MM.1S (cell line): ENCODE data around the gene TNRC6C.
"Not testable (repeated sequence)": the region's sequence is repeated elsewhere in the genome, so short reads cannot be mapped to it uniquely, and the experiment has no call there.

ENCODE experiments used
- DNase-seq: peaks from one replicate; pipeline ENCODE4 v3.0.0-alpha.2; 2015
- H2AFZ ChIP-seq: fragments of 300-600 bp; sonication (generic); 2 replicates; pipeline ENCODE4 v1.6.0; 2016; ENCODE audit warnings: antibody characterized with exemption, low read length
- H3F3A ChIP-seq: fragments of 300-600 bp; sonication (generic); 2 replicates; pipeline ENCODE4 v1.6.1; 2016; ENCODE audit warnings: mild to moderate bottlenecking, antibody characterized with exemption, low read length, moderate library complexity, mixed read lengths; ENCODE audit not compliant: insufficient read depth
- H3K27ac ChIP-seq: fragments of 300-600 bp; sonication (generic); 2 replicates; pipeline ENCODE4 v1.5.1; 2016; ENCODE audit warnings: mild to moderate bottlenecking, low read length
- H3K27me3 ChIP-seq: fragments of 300-600 bp; sonication (generic); replicated peaks from 2 replicates; pipeline ENCODE4 v1.6.0; 2016; ENCODE audit warnings: low read length; ENCODE audit not compliant: insufficient read depth
- H3K36me3 ChIP-seq: fragments of 300-600 bp; sonication (generic); replicated peaks from 2 replicates; pipeline ENCODE4 v1.6.1; 2016; ENCODE audit warnings: mild to moderate bottlenecking, low read length, mixed read lengths; ENCODE audit not compliant: insufficient read depth
- H3K4me1 ChIP-seq: fragments of 300-600 bp; sonication (generic); 2 replicates; pipeline ENCODE4 v1.6.1; 2016; ENCODE audit warnings: low read length, mixed read lengths
- H3K4me2 ChIP-seq: fragments of 300-600 bp; sonication (generic); 2 replicates; pipeline ENCODE4 v1.6.0; 2016; ENCODE audit warnings: low read depth, low read length
- H3K4me3 ChIP-seq: fragments of 300-600 bp; sonication (generic); 2 replicates; pipeline ENCODE4 v1.5.1; 2016; ENCODE audit warnings: low read length, mixed read lengths
- H3K79me2 ChIP-seq: fragments of 300-600 bp; sonication (generic); 2 replicates; pipeline ENCODE4 v1.6.1; 2016; ENCODE audit warnings: mixed run types, low read length, mixed read lengths
- H3K9ac ChIP-seq: fragments of 300-600 bp; sonication (generic); 2 replicates; pipeline ENCODE4 v1.6.1; 2016; ENCODE audit warnings: low read length, mixed read lengths
- H3K9me2 ChIP-seq: fragments of 300-600 bp; sonication (generic); replicated peaks from 2 replicates; pipeline ENCODE4 v1.6.1; 2016; ENCODE audit warnings: mild to moderate bottlenecking, low read length, mixed read lengths; ENCODE audit not compliant: insufficient read depth
- H3K9me3 ChIP-seq: fragments of 300-600 bp; sonication (generic); replicated peaks from 2 replicates; pipeline ENCODE4 v1.6.1; 2016; ENCODE audit warnings: mild to moderate bottlenecking, low read length, mixed read lengths; ENCODE audit not compliant: insufficient read depth
- H4K20me1 ChIP-seq: fragments of 300-600 bp; sonication (generic); 2 replicates; pipeline ENCODE4 v1.6.1; 2016; ENCODE audit warnings: mild to moderate bottlenecking, low read length, moderate library complexity, mixed read lengths; ENCODE audit not compliant: insufficient read depth
- EZH2 ChIP-seq: fragments of 300-600 bp; sonication (generic); optimal IDR thresholded peaks from 2 replicates; pipeline ENCODE3; 2017; ENCODE audit warnings: low read depth, mild to moderate bottlenecking, antibody characterized with exemption, low read length, mixed read lengths
- EZH2phosphoT487 ChIP-seq: fragments of 300-600 bp; sonication (generic); IDR thresholded peaks from 2 replicates; pipeline ENCODE4 v1.6.1; 2018; ENCODE audit warnings: antibody characterized with exemption, low read length
- TF ChIP-seq, protein P1 (sequence below): fragments of 300-600 bp; sonication (generic); IDR thresholded peaks from 2 replicates; pipeline ENCODE4 v1.5.1; 2016; ENCODE audit warnings: antibody characterized with exemption, low read length, mixed read lengths

Gene TNRC6C

GRCh38 chr17:77965352-77965751 lies 6.8 kb downstream of the TNRC6C start:
- no peaks in the 10 kb centered on the region for H4K20me1 ChIP-seq

GRCh38 chr17:77966476-77966875 lies 8.0 kb downstream of the TNRC6C start:
- Histone ChIP-seq H3F3A (no peaks in the 10 kb centered on the region), H3K4me1 (0 out of 2 replicates have a peak, but pooled peaks cover 7% of the 10 kb centered on the region), H3K9ac (no peak overlapping the region), H3K9me3 (no peaks in the 10 kb centered on the region), H3K9me2 (no peaks in the 10 kb centered on the region), H3K27me3 (no peaks in the 10 kb centered on the region), H3K27ac (no peak overlapping the region), H3K36me3 (no peaks in the 10 kb centered on the region), H2AFZ (no peak overlapping the region), H4K20me1 (no peaks in the 10 kb centered on the region; the same call in 1 of the 2 replicates), H3K4me3 (no peak overlapping the region), H3K79me2 (peaks cover 76% of the 10 kb centered on the region), H3K4me2 (no peak overlapping the region)
- no peak for DNase-seq
- TF ChIP-seq EZH2phosphoT487 (no peak), EZH2 (no peak)
- TF ChIP-seq, protein P1, sequence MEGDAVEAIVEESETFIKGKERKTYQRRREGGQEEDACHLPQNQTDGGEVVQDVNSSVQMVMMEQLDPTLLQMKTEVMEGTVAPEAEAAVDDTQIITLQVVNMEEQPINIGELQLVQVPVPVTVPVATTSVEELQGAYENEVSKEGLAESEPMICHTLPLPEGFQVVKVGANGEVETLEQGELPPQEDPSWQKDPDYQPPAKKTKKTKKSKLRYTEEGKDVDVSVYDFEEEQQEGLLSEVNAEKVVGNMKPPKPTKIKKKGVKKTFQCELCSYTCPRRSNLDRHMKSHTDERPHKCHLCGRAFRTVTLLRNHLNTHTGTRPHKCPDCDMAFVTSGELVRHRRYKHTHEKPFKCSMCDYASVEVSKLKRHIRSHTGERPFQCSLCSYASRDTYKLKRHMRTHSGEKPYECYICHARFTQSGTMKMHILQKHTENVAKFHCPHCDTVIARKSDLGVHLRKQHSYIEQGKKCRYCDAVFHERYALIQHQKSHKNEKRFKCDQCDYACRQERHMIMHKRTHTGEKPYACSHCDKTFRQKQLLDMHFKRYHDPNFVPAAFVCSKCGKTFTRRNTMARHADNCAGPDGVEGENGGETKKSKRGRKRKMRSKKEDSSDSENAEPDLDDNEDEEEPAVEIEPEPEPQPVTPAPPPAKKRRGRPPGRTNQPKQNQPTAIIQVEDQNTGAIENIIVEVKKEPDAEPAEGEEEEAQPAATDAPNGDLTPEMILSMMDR = no peak

More at GRCh38 chr17:77965352-77965751, 6.8 kb downstream of the TNRC6C start:
- Histone ChIP-seq H3K79me2 (peaks cover 85% of the 10 kb centered on the region), H3K4me1 (0 out of 2 replicates have a peak, but pooled peaks cover 7% of the 10 kb centered on the region), H3K27me3 (0 out of 2 replicates have a peak, but pooled peaks cover 3% of the 10 kb centered on the region), H3K9ac (no peak overlapping the region), H3K9me2 (no peaks in the 10 kb centered on the region), H3K9me3 (no peaks in the 10 kb centered on the region), H3F3A (no peaks in the 10 kb centered on the region), H3K4me2 (no peak overlapping the region), H3K27ac (no peak overlapping the region), H3K36me3 (no peaks in the 10 kb centered on the region), H3K4me3 (no peak overlapping the region), H2AFZ (no peak overlapping the region)
- TF ChIP-seq, protein P1 = no peak
- TF ChIP-seq EZH2phosphoT487 (no peak), EZH2 (no peak)
- no peak for DNase-seq

GRCh38 chr17:77968788-77969187 lies 10.3 kb downstream of the TNRC6C start:
- no peak overlapping the region for H3K27ac ChIP-seq
- H4K20me1 ChIP-seq = no peaks in the 10 kb centered on the region; the same call in 1 of the 2 replicates
- H3K4me3 ChIP-seq = no peak overlapping the region
- no peaks in the 10 kb centered on the region for H3K36me3 ChIP-seq
- H3K4me1 ChIP-seq = no peaks in the 10 kb centered on the region
- no peaks in the 10 kb centered on the region for H3K27me3 ChIP-seq
- H3K9me3 ChIP-seq = no peaks in the 10 kb centered on the region
- H3F3A ChIP-seq = no peaks in the 10 kb centered on the region
- no peak overlapping the region for H3K4me2 ChIP-seq
- H3K9me2 ChIP-seq = no peaks in the 10 kb centered on the region
- H2AFZ ChIP-seq = no peak overlapping the region
- H3K9ac ChIP-seq = no peak overlapping the region
- DNase-seq = no peak
- TF ChIP-seq EZH2phosphoT487 = no peak
- TF ChIP-seq, protein P1 = no peak
- H3K79me2 ChIP-seq = peaks cover 59% of the 10 kb centered on the region

GRCh38 chr17:77972271-77972670 lies 13.8 kb downstream of the TNRC6C start:
- H3K4me1 ChIP-seq, H3F3A ChIP-seq, H3K27me3 ChIP-seq, DNase-seq, H3K4me3 ChIP-seq, H3K36me3 ChIP-seq, H3K4me2 ChIP-seq, H3K9me2 ChIP-seq, H3K9me3 ChIP-seq, H4K20me1 ChIP-seq, H3K27ac ChIP-seq, H3K9ac ChIP-seq, H2AFZ ChIP-seq: not testable (repeated sequence)
- peaks cover 45% of the 10 kb centered on the region for H3K79me2 ChIP-seq
